ENCODE measurements around the gene TRAPPC14.

Gene TRAPPC14

DNA sequence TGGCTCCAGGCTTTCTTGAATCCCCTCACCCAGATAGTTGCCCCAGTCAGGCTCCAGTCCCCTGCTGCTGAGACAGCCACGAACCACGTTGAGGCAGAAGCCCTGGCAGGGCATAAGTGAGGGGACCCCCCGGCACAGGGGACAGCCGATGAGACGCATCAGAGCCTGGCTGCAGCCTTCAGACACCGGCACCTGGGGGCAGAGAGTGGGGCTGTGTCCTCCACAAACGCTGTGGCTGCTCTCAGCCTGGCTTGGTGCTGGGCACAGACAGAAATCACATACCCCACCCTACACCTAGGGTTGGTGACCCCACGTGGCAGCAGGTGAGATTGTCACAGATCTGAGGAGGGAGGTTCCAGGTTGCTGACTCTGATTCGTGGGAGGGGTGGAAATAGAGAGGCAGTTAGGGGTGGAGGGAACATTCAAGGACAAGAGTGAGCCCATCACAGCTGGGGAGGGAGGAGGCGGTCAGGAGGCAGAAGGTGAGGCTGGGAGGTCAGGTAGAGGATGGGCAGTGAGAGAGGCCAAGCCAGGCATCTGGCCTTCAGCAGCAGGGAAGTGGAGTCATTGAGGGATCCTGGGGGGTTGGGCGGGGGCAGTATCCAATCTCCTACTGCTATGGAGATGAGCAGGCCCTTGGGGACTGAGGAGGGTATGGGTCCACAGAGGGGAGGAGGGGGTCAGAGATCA lies 15.4 kb upstream of the TRAPPC14 start:
- TF ChIP-seq OSR1 (CRISPR knock-in tag; IDR thresholded peaks at IDR 0.05): no peak
- TF ChIP-seq ZFP3 (CRISPR knock-in tag; IDR thresholded peaks at IDR 0.05): no peak
- no peak for TF ChIP-seq ZFP30 (CRISPR knock-in tag; IDR thresholded peaks at IDR 0.05)
- TF ChIP-seq, protein P1, sequence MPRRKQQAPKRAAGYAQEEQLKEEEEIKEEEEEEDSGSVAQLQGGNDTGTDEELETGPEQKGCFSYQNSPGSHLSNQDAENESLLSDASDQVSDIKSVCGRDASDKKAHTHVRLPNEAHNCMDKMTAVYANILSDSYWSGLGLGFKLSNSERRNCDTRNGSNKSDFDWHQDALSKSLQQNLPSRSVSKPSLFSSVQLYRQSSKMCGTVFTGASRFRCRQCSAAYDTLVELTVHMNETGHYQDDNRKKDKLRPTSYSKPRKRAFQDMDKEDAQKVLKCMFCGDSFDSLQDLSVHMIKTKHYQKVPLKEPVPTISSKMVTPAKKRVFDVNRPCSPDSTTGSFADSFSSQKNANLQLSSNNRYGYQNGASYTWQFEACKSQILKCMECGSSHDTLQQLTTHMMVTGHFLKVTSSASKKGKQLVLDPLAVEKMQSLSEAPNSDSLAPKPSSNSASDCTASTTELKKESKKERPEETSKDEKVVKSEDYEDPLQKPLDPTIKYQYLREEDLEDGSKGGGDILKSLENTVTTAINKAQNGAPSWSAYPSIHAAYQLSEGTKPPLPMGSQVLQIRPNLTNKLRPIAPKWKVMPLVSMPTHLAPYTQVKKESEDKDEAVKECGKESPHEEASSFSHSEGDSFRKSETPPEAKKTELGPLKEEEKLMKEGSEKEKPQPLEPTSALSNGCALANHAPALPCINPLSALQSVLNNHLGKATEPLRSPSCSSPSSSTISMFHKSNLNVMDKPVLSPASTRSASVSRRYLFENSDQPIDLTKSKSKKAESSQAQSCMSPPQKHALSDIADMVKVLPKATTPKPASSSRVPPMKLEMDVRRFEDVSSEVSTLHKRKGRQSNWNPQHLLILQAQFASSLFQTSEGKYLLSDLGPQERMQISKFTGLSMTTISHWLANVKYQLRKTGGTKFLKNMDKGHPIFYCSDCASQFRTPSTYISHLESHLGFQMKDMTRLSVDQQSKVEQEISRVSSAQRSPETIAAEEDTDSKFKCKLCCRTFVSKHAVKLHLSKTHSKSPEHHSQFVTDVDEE (CRISPR knock-in tag; IDR thresholded peaks at IDR 0.05): no peak
- TF ChIP-seq, protein P2, sequence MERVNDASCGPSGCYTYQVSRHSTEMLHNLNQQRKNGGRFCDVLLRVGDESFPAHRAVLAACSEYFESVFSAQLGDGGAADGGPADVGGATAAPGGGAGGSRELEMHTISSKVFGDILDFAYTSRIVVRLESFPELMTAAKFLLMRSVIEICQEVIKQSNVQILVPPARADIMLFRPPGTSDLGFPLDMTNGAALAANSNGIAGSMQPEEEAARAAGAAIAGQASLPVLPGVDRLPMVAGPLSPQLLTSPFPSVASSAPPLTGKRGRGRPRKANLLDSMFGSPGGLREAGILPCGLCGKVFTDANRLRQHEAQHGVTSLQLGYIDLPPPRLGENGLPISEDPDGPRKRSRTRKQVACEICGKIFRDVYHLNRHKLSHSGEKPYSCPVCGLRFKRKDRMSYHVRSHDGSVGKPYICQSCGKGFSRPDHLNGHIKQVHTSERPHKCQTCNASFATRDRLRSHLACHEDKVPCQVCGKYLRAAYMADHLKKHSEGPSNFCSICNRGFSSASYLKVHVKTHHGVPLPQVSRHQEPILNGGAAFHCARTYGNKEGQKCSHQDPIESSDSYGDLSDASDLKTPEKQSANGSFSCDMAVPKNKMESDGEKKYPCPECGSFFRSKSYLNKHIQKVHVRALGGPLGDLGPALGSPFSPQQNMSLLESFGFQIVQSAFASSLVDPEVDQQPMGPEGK (CRISPR knock-in tag; IDR thresholded peaks at IDR 0.05; ENCODE audit: borderline replicate concordance): no peak
- TF ChIP-seq CSDC2 (CRISPR knock-in tag; IDR thresholded peaks at IDR 0.05): no peak
- TF ChIP-seq GLIS3 (CRISPR knock-in tag; IDR thresholded peaks at IDR 0.05): no peak
- no peak for TF ChIP-seq POU6F1 (CRISPR knock-in tag; IDR thresholded peaks at IDR 0.05; ENCODE audit: borderline replicate concordance, low read depth)
- no peak for TF ChIP-seq ARNTL (CRISPR knock-in tag; IDR thresholded peaks at IDR 0.05; ENCODE audit: borderline replicate concordance, low read depth)
- TF ChIP-seq ZNF70 (CRISPR knock-in tag; IDR thresholded peaks at IDR 0.05): no peak
- TF ChIP-seq, protein P3, sequence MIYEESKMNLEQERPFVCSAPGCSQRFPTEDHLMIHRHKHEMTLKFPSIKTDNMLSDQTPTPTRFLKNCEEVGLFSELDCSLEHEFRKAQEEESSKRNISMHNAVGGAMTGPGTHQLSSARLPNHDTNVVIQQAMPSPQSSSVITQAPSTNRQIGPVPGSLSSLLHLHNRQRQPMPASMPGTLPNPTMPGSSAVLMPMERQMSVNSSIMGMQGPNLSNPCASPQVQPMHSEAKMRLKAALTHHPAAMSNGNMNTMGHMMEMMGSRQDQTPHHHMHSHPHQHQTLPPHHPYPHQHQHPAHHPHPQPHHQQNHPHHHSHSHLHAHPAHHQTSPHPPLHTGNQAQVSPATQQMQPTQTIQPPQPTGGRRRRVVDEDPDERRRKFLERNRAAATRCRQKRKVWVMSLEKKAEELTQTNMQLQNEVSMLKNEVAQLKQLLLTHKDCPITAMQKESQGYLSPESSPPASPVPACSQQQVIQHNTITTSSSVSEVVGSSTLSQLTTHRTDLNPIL (CRISPR knock-in tag; IDR thresholded peaks at IDR 0.05; ENCODE audit: low read depth): no peak
- no peak for TF ChIP-seq ZNF565 (CRISPR knock-in tag; conservative IDR thresholded peaks at IDR 0.05; ENCODE audit: low read depth)
- TF ChIP-seq ZNF8 (CRISPR knock-in tag; IDR thresholded peaks at IDR 0.05): no peak
- no peak for TF ChIP-seq ISL1 (CRISPR knock-in tag; IDR thresholded peaks at IDR 0.05)
- no peak for TF ChIP-seq ZC3H10 (CRISPR knock-in tag; IDR thresholded peaks at IDR 0.05)
- no peak for TF ChIP-seq BACH2 (CRISPR knock-in tag; IDR thresholded peaks at IDR 0.05; ENCODE audit: borderline replicate concordance)
- TF ChIP-seq PPARA (CRISPR knock-in tag; IDR thresholded peaks at IDR 0.05; ENCODE audit: borderline replicate concordance): no peak
- no peak for TF ChIP-seq RARB (CRISPR knock-in tag; IDR thresholded peaks at IDR 0.05)
- ATAC-seq: no peak

GRCh38 chr7:100171840-100172239 lies 13.3 kb upstream of the TRAPPC14 start:
- TF ChIP-seq CSRNP3 (CRISPR knock-in tag; IDR thresholded peaks at IDR 0.05) (no peak), BACH2 (CRISPR knock-in tag; IDR thresholded peaks at IDR 0.05; ENCODE audit: borderline replicate concordance) (no peak), SNAI2 (CRISPR knock-in tag; IDR thresholded peaks at IDR 0.05) (no peak), CSDC2 (CRISPR knock-in tag; IDR thresholded peaks at IDR 0.05) (no peak), ZNF70 (CRISPR knock-in tag; IDR thresholded peaks at IDR 0.05) (no peak), ISL1 (CRISPR knock-in tag; IDR thresholded peaks at IDR 0.05) (no peak)
- TF ChIP-seq, protein P1 (CRISPR knock-in tag; IDR thresholded peaks at IDR 0.05): no peak
- ATAC-seq: no peak

Measured in SK-N-SH treated with all-trans-retinoic acid at 6 μM for 48 hours (cell line).